HEK293T (cell line): ENCODE measurements around the gene SGSH.

ENCODE experiments used
- FOXA1 ChIP-seq: fragments of 450-650 bp; IDR thresholded peaks from 2 replicates; pipeline ENCODE4 v1.6.1; 2016; ENCODE audit warnings: mild to moderate bottlenecking
- FOXK2 ChIP-seq: fragments of 450-650 bp; IDR thresholded peaks from 2 replicates; pipeline ENCODE4 v1.6.1; 2016; ENCODE audit warnings: mild to moderate bottlenecking

DNA sequence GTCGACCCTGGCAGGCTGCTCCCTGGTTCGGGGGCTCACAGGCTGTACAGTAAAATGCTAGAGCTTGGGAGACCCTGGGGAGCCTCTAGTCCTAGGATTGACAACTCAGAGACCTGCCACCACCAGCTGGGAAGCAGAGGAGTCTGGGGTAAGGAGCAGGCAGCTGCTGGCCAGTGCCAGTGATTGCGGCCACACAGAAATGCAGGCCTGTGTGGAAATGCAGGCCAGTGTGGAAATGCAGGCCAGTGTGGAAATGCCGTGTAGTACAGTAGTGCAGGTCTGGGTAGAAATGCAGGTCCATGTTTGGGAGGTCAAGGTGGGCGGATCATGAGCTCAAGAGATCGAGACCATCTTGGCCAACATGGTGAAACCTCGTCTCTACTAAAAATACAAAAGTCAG lies 23.5 kb downstream of the SGSH start:
- TF ChIP-seq FOXK2 (no peak), FOXA1 (no peak)
